Measurements from ENCODE around the gene RBBP6.
A peak's percentile ranks its signal among the peaks of the same experiment; 100 is the strongest.
"Not testable (repeated sequence)": the region's sequence is repeated elsewhere in the genome, so short reads cannot be mapped to it uniquely, and the experiment has no call there.

Gene RBBP6

GRCh38 chr16:24555346-24555872 lies 16.0 kb downstream of the RBBP6 start:
- no peak for DNase-seq

- no peak for DNase-seq
Measured at GRCh38 chr16:24562811-24563210, 23.4 kb downstream of the RBBP6 start.

- DNase-seq, result peak in 1 of 51 donors; percentile 17
Measured at GRCh38 chr16:24568392-24568791, 29.0 kb downstream of the RBBP6 start.

GRCh38 chr16:24571096-24571495 lies 31.7 kb downstream of the RBBP6 start:
- DNase-seq, result no peak

- no peak for DNase-seq
Measured at GRCh38 chr16:24572069-24572468, 32.7 kb downstream of the RBBP6 start.

GRCh38 chr16:24573141-24573540 lies 33.8 kb downstream of the RBBP6 start:
- no peak for DNase-seq

GRCh38 chr16:24574515-24575485 lies 35.4 kb downstream of the RBBP6 start:
- DNase-seq, result not testable (repeated sequence)

GRCh38 chr16:24575791-24576190 lies 36.4 kb downstream of the RBBP6 start:
- not testable (repeated sequence) for DNase-seq

GRCh38 chr16:24577167-24577566 lies 37.8 kb downstream of the RBBP6 start:
- DNase-seq, result no peak

GRCh38 chr16:24580665-24581064 lies 41.3 kb downstream of the RBBP6 start:
- DNase-seq, result no peak

- no peak for DNase-seq
Measured at GRCh38 chr16:24583494-24583893, 44.1 kb downstream of the RBBP6 start.

- no peak for DNase-seq
Measured at GRCh38 chr16:24589997-24590396, 50.6 kb downstream of the RBBP6 start.

GRCh38 chr16:24598777-24599437 lies 59.5 kb downstream of the RBBP6 start:
- DNase-seq, result no peak

- DNase-seq, result no peak
Measured at GRCh38 chr16:24609417-24609739, 70.0 kb downstream of the RBBP6 start.

GRCh38 chr16:24609740-24610415 lies 70.5 kb downstream of the RBBP6 start:
- DNase-seq, result peak in 50 of 51 donors; percentile 4 to 92 (median 70)

GRCh38 chr16:24610416-24610755 lies 71.0 kb downstream of the RBBP6 start:
- DNase-seq, result peak in 42 of 51 donors; percentile 4 to 84 (median 50)

GRCh38 chr16:24611310-24611709 lies 71.9 kb downstream of the RBBP6 start:
- peak in 2 of 51 donors; percentile 2 for DNase-seq

GRCh38 chr16:24612656-24613055 lies 73.3 kb downstream of the RBBP6 start:
- no peak for DNase-seq

GRCh38 chr16:24613267-24613666 lies 73.9 kb downstream of the RBBP6 start:
- DNase-seq, result not testable (repeated sequence)

GRCh38 chr16:24617502-24617901 lies 78.1 kb downstream of the RBBP6 start:
- no peak for DNase-seq

All from hypothalamus (tissue), 51 donors.